CD4-positive, alpha-beta T cell treated with Interleukin-15 for 1 hour (primary cell): Measurements from ENCODE around the gene ST7.

Experiments
- DNase-seq: peaks from one replicate; pipeline ENCODE4 v3.0.0-alpha.2; 2020

Gene ST7

GRCh38 chr7:117165656-117166055 is 212.4 kb downstream of the ST7 start:
- DNase-seq = no peak

GRCh38 chr7:117169907-117170306 is 216.6 kb downstream of the ST7 start:
- no peak for DNase-seq

- no peak for DNase-seq
Measured at GRCh38 chr7:117171106-117171505, 217.8 kb downstream of the ST7 start.

GRCh38 chr7:117172283-117172682 is 219.0 kb downstream of the ST7 start:
- no peak for DNase-seq

GRCh38 chr7:117173035-117173770 is 219.9 kb downstream of the ST7 start:
- no peak for DNase-seq

- DNase-seq = no peak
Measured at GRCh38 chr7:117176206-117176605, 222.9 kb downstream of the ST7 start.

- no peak for DNase-seq
Measured at GRCh38 chr7:117178600-117178999, 225.3 kb downstream of the ST7 start.

GRCh38 chr7:117179701-117180100 is 226.4 kb downstream of the ST7 start:
- DNase-seq = no peak

- DNase-seq = no peak
Measured at GRCh38 chr7:117183729-117184128, 230.4 kb downstream of the ST7 start.

GRCh38 chr7:117184367-117184766 is 231.1 kb downstream of the ST7 start:
- no peak for DNase-seq

GRCh38 chr7:117185124-117185523 is 231.8 kb downstream of the ST7 start:
- no peak for DNase-seq

GRCh38 chr7:117186218-117187010 is 233.1 kb downstream of the ST7 start:
- no peak for DNase-seq

- no peak for DNase-seq
Measured at GRCh38 chr7:117188376-117188775, 235.1 kb downstream of the ST7 start.

GRCh38 chr7:117188949-117189592 is 235.8 kb downstream of the ST7 start:
- DNase-seq = no peak

- no peak for DNase-seq
Measured at GRCh38 chr7:117190104-117190503, 236.8 kb downstream of the ST7 start.

- no peak for DNase-seq
Measured at GRCh38 chr7:117190746-117191435, 237.6 kb downstream of the ST7 start.

GRCh38 chr7:117192108-117192507 is 238.8 kb downstream of the ST7 start:
- no peak for DNase-seq

- no peak for DNase-seq
Measured at GRCh38 chr7:117193564-117193963, 240.3 kb downstream of the ST7 start.

- no peak for DNase-seq
Measured at GRCh38 chr7:117194445-117194844, 241.1 kb downstream of the ST7 start.

- no peak for DNase-seq
Measured at GRCh38 chr7:117195361-117196029, 242.2 kb downstream of the ST7 start.

GRCh38 chr7:117200132-117200531 is 246.8 kb downstream of the ST7 start:
- no peak for DNase-seq

GRCh38 chr7:117200786-117201458 is 247.6 kb downstream of the ST7 start:
- DNase-seq = no peak
